Measurements from ENCODE around the gene DPEP1.

DPEP1 gene

GRCh38 chr16:89589241-89589926 is 24.1 kb upstream of the DPEP1 start:
- H3K36me3 ChIP-seq (ENCODE audit: control insufficient read depth in 2 of 2, insufficient read depth in 2 of 2, low read length in 2 of 2), result no peaks in the 10 kb centered on the region
- H3K4me3 ChIP-seq (ENCODE audit: low read length in 2 of 2), result no peak overlapping the region
- H3K27ac ChIP-seq (ENCODE audit: low read length), result no peak overlapping the region
- H3K27me3 ChIP-seq (ENCODE audit: control insufficient read depth in 1 of 2, insufficient read depth in 2 of 2, low read length in 2 of 2), result no peaks in the 10 kb centered on the region
- no peak overlapping the region for H3K9ac ChIP-seq (ENCODE audit: low read length in 2 of 2)
- no peaks in the 10 kb centered on the region for H3K4me1 ChIP-seq (ENCODE audit: control insufficient read depth, insufficient read depth, low read length)
- H3K9me3 ChIP-seq (ENCODE audit: control insufficient read depth in 2 of 2, low read length in 2 of 2), result no peaks in the 10 kb centered on the region

- H3K27me3 ChIP-seq (ENCODE audit: control insufficient read depth in 1 of 2, insufficient read depth in 2 of 2, low read length in 2 of 2), result no peaks in the 10 kb centered on the region
- H3K27ac ChIP-seq (ENCODE audit: low read length), result no peak overlapping the region
- H3K4me1 ChIP-seq (ENCODE audit: control insufficient read depth, insufficient read depth, low read length), result no peaks in the 10 kb centered on the region
- no peaks in the 10 kb centered on the region for H3K36me3 ChIP-seq (ENCODE audit: control insufficient read depth in 2 of 2, insufficient read depth in 2 of 2, low read length in 2 of 2)
- no peak overlapping the region for H3K9ac ChIP-seq (ENCODE audit: low read length in 2 of 2)
- H3K9me3 ChIP-seq (ENCODE audit: control insufficient read depth in 2 of 2, low read length in 2 of 2), result no peaks in the 10 kb centered on the region
- no peak overlapping the region for H3K4me3 ChIP-seq (ENCODE audit: low read length in 2 of 2)
These were observed 19.6 kb upstream of the DPEP1 start for GRCh38 chr16:89593841-89594240.

GRCh38 chr16:89595330-89596060 is 17.9 kb upstream of the DPEP1 start:
- Histone ChIP-seq H3K4me3 (ENCODE audit: low read length in 2 of 2) (no peak overlapping the region), H3K36me3 (ENCODE audit: control insufficient read depth in 2 of 2, insufficient read depth in 2 of 2, low read length in 2 of 2) (no peaks in the 10 kb centered on the region), H3K27ac (ENCODE audit: low read length) (no peak overlapping the region), H3K27me3 (ENCODE audit: control insufficient read depth in 1 of 2, insufficient read depth in 2 of 2, low read length in 2 of 2) (no peaks in the 10 kb centered on the region), H3K9me3 (ENCODE audit: control insufficient read depth in 2 of 2, low read length in 2 of 2) (no peaks in the 10 kb centered on the region), H3K9ac (ENCODE audit: low read length in 2 of 2) (no peak overlapping the region), H3K4me1 (ENCODE audit: control insufficient read depth, insufficient read depth, low read length) (peaks cover 2% of the 10 kb centered on the region)

DNA sequence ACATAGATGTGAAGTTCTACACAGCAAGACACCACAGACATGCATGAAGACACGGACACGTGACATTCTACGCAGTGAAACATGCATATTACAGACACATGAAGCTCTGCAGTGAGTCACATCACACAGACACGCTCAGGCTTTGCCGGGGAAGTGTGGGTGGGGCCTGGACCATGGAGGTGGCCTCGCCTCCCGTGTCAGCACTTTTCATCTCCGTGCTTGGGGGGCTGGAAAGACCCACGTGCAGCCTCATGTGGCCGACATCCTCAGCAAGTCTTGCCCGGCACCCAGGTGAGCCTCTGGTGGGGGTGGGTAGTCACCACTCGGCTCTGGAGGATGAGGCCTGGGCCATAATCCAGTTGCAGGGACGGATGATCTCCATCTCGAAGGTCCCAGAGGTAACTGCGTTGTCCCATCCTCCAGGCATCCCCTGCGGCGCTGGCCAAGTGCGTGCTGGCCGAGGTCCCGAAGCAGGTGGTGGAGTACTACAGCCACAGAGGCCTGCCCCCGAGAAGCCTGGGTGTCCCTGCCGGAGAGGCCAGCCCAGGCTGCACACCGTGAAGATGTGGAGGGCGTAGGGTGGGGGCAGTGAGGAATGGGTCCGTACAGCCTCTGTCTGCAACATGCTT is 17.3 kb upstream of the DPEP1 start:
- Histone ChIP-seq H3K9ac (ENCODE audit: low read length in 2 of 2) (no peak overlapping the region), H3K27me3 (ENCODE audit: control insufficient read depth in 1 of 2, insufficient read depth in 2 of 2, low read length in 2 of 2) (no peaks in the 10 kb centered on the region), H3K36me3 (ENCODE audit: control insufficient read depth in 2 of 2, insufficient read depth in 2 of 2, low read length in 2 of 2) (no peaks in the 10 kb centered on the region), H3K4me1 (ENCODE audit: control insufficient read depth, insufficient read depth, low read length) (peaks cover 2% of the 10 kb centered on the region), H3K27ac (ENCODE audit: low read length) (no peak overlapping the region), H3K9me3 (ENCODE audit: control insufficient read depth in 2 of 2, low read length in 2 of 2) (no peaks in the 10 kb centered on the region), H3K4me3 (ENCODE audit: low read length in 2 of 2) (no peak overlapping the region)

DNA sequence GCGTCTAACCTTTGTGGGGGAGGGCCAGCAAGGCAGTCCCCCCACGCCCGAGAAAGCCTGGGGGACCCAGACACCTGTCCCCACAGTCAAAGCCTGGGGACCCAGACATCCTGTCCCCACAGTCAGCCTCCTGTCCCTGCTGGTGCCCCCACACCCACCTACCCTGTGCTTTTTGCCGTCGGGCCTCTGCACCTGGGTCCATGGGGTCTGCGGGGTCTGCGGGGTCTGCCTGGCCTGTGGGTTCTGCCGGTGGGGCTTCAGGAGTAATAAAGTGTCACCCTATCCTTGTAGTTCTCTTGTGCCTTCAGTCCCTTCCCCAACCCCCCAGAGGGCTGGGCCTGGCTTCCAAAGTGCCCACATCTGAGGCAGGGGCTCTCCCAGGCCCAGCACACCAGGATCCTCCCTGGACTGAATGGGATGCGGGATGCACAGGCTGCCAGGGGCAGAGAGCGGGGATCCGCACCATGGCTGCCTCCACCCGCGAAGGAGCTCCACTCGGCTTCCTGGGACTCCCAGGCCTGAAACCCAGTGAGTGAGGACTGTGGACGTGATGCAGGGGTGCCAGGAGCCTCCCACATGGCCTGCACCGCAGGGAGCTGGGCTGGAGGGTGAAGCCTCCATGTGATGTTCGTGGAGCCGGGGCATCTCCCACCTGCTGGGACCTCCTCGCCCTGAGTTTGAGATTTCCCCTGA is 16.3 kb upstream of the DPEP1 start:
- no peak overlapping the region for H3K9ac ChIP-seq (ENCODE audit: low read length in 2 of 2)
- H3K27me3 ChIP-seq (ENCODE audit: control insufficient read depth in 1 of 2, insufficient read depth in 2 of 2, low read length in 2 of 2), result peaks cover 0 to 3% of the 10 kb centered on the region in 2 donors
- peaks cover 2% of the 10 kb centered on the region for H3K4me1 ChIP-seq (ENCODE audit: control insufficient read depth, insufficient read depth, low read length)
- no peak overlapping the region for H3K27ac ChIP-seq (ENCODE audit: low read length)
- no peaks in the 10 kb centered on the region for H3K36me3 ChIP-seq (ENCODE audit: control insufficient read depth in 2 of 2, insufficient read depth in 2 of 2, low read length in 2 of 2)
- no peak overlapping the region for H3K4me3 ChIP-seq (ENCODE audit: low read length in 2 of 2)
- no peaks in the 10 kb centered on the region for H3K9me3 ChIP-seq (ENCODE audit: control insufficient read depth in 2 of 2, low read length in 2 of 2)

- H3K27ac ChIP-seq (ENCODE audit: low read length), result no peak overlapping the region
- no peaks in the 10 kb centered on the region for H3K9me3 ChIP-seq (ENCODE audit: control insufficient read depth in 2 of 2, low read length in 2 of 2)
- H3K36me3 ChIP-seq (ENCODE audit: control insufficient read depth in 2 of 2, insufficient read depth in 2 of 2, low read length in 2 of 2), result no peaks in the 10 kb centered on the region
- H3K27me3 ChIP-seq (ENCODE audit: control insufficient read depth in 1 of 2, insufficient read depth in 2 of 2, low read length in 2 of 2), result peaks cover 4 to 10% of the 10 kb centered on the region in 2 donors
- peaks cover 6% of the 10 kb centered on the region for H3K4me1 ChIP-seq (ENCODE audit: control insufficient read depth, insufficient read depth, low read length)
- no peak overlapping the region for H3K9ac ChIP-seq (ENCODE audit: low read length in 2 of 2)
- no peak overlapping the region for H3K4me3 ChIP-seq (ENCODE audit: low read length in 2 of 2)
These were observed 15.2 kb upstream of the DPEP1 start for GRCh38 chr16:89598199-89598598.

GRCh38 chr16:89599451-89599858 is 14.0 kb upstream of the DPEP1 start:
- Histone ChIP-seq H3K4me3 (ENCODE audit: low read length in 2 of 2) (no peak overlapping the region), H3K9me3 (ENCODE audit: control insufficient read depth in 2 of 2, low read length in 2 of 2) (no peaks in the 10 kb centered on the region), H3K36me3 (ENCODE audit: control insufficient read depth in 2 of 2, insufficient read depth in 2 of 2, low read length in 2 of 2) (no peaks in the 10 kb centered on the region), H3K27ac (ENCODE audit: low read length) (no peak overlapping the region), H3K27me3 (ENCODE audit: control insufficient read depth in 1 of 2, insufficient read depth in 2 of 2, low read length in 2 of 2) (peaks cover 4 to 10% of the 10 kb centered on the region in 2 donors), H3K4me1 (ENCODE audit: control insufficient read depth, insufficient read depth, low read length) (peaks cover 6% of the 10 kb centered on the region), H3K9ac (ENCODE audit: low read length in 2 of 2) (no peak overlapping the region)

DNA sequence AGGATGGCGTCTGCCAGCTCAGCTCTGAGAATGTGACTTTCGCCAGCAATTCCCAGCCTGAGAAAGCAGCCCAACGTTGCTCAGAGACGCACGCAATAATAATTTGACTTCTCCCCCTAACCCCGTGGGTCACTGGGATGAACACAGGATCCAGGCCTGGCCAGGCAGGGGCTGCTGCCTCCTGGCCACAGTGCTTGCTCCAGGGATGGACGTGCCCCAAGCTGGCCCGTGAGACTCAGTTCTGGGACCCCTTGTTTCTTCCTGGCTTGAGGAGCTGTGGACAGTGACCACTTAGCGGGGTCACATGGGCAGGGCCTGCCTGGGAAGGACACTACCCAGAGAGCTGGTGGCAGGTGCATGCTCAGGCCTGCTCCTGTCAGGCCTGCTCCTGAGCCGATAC is 13.5 kb upstream of the DPEP1 start:
- H3K4me1 ChIP-seq (ENCODE audit: control insufficient read depth, insufficient read depth, low read length), result peaks cover 6% of the 10 kb centered on the region
- H3K9me3 ChIP-seq (ENCODE audit: control insufficient read depth in 2 of 2, low read length in 2 of 2), result no peaks in the 10 kb centered on the region
- H3K9ac ChIP-seq (ENCODE audit: low read length in 2 of 2), result no peak overlapping the region
- peaks cover 4 to 13% of the 10 kb centered on the region in 2 donors for H3K27me3 ChIP-seq (ENCODE audit: control insufficient read depth in 1 of 2, insufficient read depth in 2 of 2, low read length in 2 of 2)
- no peak overlapping the region for H3K4me3 ChIP-seq (ENCODE audit: low read length in 2 of 2)
- H3K36me3 ChIP-seq (ENCODE audit: control insufficient read depth in 2 of 2, insufficient read depth in 2 of 2, low read length in 2 of 2), result no peaks in the 10 kb centered on the region
- H3K27ac ChIP-seq (ENCODE audit: low read length), result no peak overlapping the region

DNA sequence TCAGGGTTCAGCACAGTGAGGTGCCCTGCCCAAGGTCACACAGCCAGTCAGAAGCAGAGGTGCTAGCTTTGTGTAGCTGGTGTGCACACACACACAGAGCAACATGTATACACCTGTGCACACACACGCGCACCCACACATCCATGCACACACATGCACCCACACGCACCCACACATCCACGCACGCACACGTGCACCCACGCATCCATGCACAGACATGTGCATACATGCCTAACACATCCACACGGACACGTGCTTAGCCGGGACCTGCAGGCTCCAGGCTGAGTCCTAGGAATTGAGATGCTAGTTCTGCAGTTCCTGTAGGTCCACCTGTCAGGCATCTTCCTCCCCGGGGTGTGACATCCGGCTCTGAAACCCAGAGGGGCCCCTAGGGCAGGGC is 13.0 kb upstream of the DPEP1 start:
- no peaks in the 10 kb centered on the region for H3K36me3 ChIP-seq (ENCODE audit: control insufficient read depth in 2 of 2, insufficient read depth in 2 of 2, low read length in 2 of 2)
- no peak overlapping the region for H3K27ac ChIP-seq (ENCODE audit: low read length)
- peaks cover 4 to 18% of the 10 kb centered on the region in 2 donors for H3K27me3 ChIP-seq (ENCODE audit: control insufficient read depth in 1 of 2, insufficient read depth in 2 of 2, low read length in 2 of 2)
- H3K4me3 ChIP-seq (ENCODE audit: low read length in 2 of 2), result no peak overlapping the region
- H3K9me3 ChIP-seq (ENCODE audit: control insufficient read depth in 2 of 2, low read length in 2 of 2), result no peaks in the 10 kb centered on the region
- H3K4me1 ChIP-seq (ENCODE audit: control insufficient read depth, insufficient read depth, low read length), result peaks cover 6% of the 10 kb centered on the region
- H3K9ac ChIP-seq (ENCODE audit: low read length in 2 of 2), result no peak overlapping the region

- Histone ChIP-seq H3K36me3 (ENCODE audit: control insufficient read depth in 2 of 2, insufficient read depth in 2 of 2, low read length in 2 of 2) (no peaks in the 10 kb centered on the region), H3K4me1 (ENCODE audit: control insufficient read depth, insufficient read depth, low read length) (peaks cover 6% of the 10 kb centered on the region), H3K9ac (ENCODE audit: low read length in 2 of 2) (no peak overlapping the region), H3K9me3 (ENCODE audit: control insufficient read depth in 2 of 2, low read length in 2 of 2) (no peaks in the 10 kb centered on the region), H3K27ac (ENCODE audit: low read length) (no peak overlapping the region), H3K4me3 (ENCODE audit: low read length in 2 of 2) (no peak overlapping the region), H3K27me3 (ENCODE audit: control insufficient read depth in 1 of 2, insufficient read depth in 2 of 2, low read length in 2 of 2) (peaks cover 4 to 19% of the 10 kb centered on the region in 2 donors)
These were observed 12.5 kb upstream of the DPEP1 start for GRCh38 chr16:89600956-89601355.

Data from stomach smooth muscle (tissue), 2 donors.